ENCODE measurements around the gene LCMT1. TPM values are rescaled to one million over a fixed set of nuclear protein-coding genes. Genes with fewer than 3 reads are reported as not detected.

LCMT1 gene
- total RNA-seq, 1 experiment from 2014 or later: 44.2 TPM

DNA sequence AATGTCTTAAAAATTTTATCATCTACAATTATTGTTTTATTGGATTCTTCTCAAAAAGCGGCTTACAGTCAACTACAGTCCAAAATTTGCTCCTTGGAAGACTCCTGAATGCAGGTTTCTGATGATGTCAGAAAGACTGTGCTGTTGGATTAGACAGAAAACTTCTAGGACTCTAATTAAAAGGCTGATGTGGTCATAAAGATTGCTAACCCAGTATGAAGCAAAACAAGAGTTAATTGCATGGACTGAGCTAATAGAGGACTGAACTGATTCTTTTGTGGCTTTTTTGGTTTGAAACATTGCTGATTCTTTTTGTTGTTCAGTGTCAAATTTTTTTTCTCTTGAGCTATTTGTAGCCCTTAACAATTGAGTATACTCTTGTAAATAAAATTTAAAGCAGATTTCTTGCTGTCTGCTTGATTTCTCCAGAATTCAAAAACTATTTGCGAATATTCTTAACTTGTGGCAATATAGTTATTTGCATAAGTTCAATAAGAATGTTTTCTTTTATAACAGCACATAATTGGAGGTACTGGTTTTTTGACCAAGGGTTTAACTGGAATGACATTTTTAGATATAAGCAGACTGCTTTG lies 33.1 kb upstream of the LCMT1 start:
- Histone ChIP-seq H3K4me3 (ENCODE audit: low read depth in 2 of 2, low read length in 2 of 2) (no peak overlapping the region), H3K4me1 (ENCODE audit: control insufficient read depth, insufficient read depth, low read length) (no peaks in the 10 kb centered on the region), H3K27ac (ENCODE audit: low read length) (no peak overlapping the region), H3K27me3 (ENCODE audit: control insufficient read depth, insufficient read depth, low read length) (no peaks in the 10 kb centered on the region), H3K36me3 (ENCODE audit: control insufficient read depth, insufficient read depth, low read length) (no peaks in the 10 kb centered on the region), H3K9me3 (ENCODE audit: control insufficient read depth, insufficient read depth, low read depth, low read length) (no peaks in the 10 kb centered on the region)
- CTCF ChIA-PET: no interaction called here
- TF ChIP-seq, protein P1, sequence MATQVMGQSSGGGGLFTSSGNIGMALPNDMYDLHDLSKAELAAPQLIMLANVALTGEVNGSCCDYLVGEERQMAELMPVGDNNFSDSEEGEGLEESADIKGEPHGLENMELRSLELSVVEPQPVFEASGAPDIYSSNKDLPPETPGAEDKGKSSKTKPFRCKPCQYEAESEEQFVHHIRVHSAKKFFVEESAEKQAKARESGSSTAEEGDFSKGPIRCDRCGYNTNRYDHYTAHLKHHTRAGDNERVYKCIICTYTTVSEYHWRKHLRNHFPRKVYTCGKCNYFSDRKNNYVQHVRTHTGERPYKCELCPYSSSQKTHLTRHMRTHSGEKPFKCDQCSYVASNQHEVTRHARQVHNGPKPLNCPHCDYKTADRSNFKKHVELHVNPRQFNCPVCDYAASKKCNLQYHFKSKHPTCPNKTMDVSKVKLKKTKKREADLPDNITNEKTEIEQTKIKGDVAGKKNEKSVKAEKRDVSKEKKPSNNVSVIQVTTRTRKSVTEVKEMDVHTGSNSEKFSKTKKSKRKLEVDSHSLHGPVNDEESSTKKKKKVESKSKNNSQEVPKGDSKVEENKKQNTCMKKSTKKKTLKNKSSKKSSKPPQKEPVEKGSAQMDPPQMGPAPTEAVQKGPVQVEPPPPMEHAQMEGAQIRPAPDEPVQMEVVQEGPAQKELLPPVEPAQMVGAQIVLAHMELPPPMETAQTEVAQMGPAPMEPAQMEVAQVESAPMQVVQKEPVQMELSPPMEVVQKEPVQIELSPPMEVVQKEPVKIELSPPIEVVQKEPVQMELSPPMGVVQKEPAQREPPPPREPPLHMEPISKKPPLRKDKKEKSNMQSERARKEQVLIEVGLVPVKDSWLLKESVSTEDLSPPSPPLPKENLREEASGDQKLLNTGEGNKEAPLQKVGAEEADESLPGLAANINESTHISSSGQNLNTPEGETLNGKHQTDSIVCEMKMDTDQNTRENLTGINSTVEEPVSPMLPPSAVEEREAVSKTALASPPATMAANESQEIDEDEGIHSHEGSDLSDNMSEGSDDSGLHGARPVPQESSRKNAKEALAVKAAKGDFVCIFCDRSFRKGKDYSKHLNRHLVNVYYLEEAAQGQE (IDR thresholded peaks at IDR 0.05; ENCODE audit: insufficient read depth in 1 of 2, low read depth in 2 of 2, low read length in 1 of 2): no peak
- TF ChIP-seq TCF7L2 (IDR thresholded peaks at IDR 0.05; ENCODE audit: low read depth, low read length): no peak
- TF ChIP-seq, protein P2, sequence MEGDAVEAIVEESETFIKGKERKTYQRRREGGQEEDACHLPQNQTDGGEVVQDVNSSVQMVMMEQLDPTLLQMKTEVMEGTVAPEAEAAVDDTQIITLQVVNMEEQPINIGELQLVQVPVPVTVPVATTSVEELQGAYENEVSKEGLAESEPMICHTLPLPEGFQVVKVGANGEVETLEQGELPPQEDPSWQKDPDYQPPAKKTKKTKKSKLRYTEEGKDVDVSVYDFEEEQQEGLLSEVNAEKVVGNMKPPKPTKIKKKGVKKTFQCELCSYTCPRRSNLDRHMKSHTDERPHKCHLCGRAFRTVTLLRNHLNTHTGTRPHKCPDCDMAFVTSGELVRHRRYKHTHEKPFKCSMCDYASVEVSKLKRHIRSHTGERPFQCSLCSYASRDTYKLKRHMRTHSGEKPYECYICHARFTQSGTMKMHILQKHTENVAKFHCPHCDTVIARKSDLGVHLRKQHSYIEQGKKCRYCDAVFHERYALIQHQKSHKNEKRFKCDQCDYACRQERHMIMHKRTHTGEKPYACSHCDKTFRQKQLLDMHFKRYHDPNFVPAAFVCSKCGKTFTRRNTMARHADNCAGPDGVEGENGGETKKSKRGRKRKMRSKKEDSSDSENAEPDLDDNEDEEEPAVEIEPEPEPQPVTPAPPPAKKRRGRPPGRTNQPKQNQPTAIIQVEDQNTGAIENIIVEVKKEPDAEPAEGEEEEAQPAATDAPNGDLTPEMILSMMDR (IDR thresholded peaks at IDR 0.05): no peak
- TF ChIP-seq SIN3A (IDR thresholded peaks at IDR 0.05; ENCODE audit: borderline replicate concordance, insufficient read depth, low read depth, low read length): no peak
- no peak for TF ChIP-seq POLR2AphosphoS5 (IDR thresholded peaks at IDR 0.05; ENCODE audit: low read depth, low read length)
- no TSS peak for BruUV-seq (replicated peaks)
- DNase-seq (ENCODE audit: low read depth, low spot score): no peak
- no peak for ATAC-seq
- intact Hi-C loops (cut with micrococcal nuclease; ENCODE audit: unreplicated experiment): no loop called here
- POLR2A ChIA-PET: no interaction called here
- in situ Hi-C loops (cut with HindIII; ENCODE audit: low pct_unique_long_range_greater_than_20kb, low sequenced_read_pairs): no loop called here

DNA sequence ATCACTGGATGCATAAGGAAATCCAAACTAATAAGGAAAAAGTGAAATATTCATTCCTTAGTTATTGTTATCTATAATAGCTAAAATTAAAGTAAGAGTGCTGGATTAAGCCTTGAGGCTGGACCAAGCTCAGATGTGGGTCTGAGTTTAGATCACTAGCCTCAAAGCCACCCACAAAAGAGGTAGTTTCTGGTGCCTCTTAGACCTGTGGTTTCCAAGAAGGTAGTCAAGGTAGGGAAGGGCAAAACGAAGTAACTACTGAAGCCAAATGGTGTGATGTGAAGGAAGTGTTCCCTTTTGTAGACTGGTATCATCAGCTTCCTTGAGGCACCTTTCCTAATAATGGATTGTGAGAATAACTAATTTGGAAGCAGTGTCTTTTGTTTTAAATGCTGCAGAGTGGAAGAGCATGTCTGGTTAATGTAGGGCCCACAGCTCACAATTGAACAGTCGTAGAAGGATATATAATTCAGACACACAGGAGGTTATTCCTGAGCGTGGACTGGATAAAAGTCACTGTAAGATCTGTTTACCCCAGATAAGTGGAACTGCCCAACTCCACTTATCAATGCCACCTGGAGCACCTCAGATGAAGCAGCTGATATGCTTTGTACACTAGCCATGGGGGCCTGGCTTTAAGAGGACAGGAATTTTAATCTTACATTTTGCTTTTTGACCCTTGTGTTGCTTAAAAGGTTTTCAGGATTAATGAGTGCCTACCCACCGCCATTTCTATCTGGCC lies 31.7 kb upstream of the LCMT1 start:
- no peak overlapping the region for H3K4me3 ChIP-seq (ENCODE audit: low read depth in 2 of 2, low read length in 2 of 2)
- in situ Hi-C loops (cut with HindIII; ENCODE audit: low pct_unique_long_range_greater_than_20kb, low sequenced_read_pairs): no loop called here
- DNase-seq (ENCODE audit: low read depth, low spot score) (no peak), ATAC-seq (no peak)
- ChIA-PET CTCF (no interaction called here), POLR2A (no interaction called here)
- no peaks in the 10 kb centered on the region for H3K4me1 ChIP-seq (ENCODE audit: control insufficient read depth, insufficient read depth, low read length)
- no peaks in the 10 kb centered on the region for H3K9me3 ChIP-seq (ENCODE audit: control insufficient read depth, insufficient read depth, low read depth, low read length)
- TF ChIP-seq, protein P1 (IDR thresholded peaks at IDR 0.05; ENCODE audit: insufficient read depth in 1 of 2, low read depth in 2 of 2, low read length in 1 of 2): no peak
- no peak for TF ChIP-seq TCF7L2 (IDR thresholded peaks at IDR 0.05; ENCODE audit: low read depth, low read length)
- no peak for TF ChIP-seq POLR2AphosphoS5 (IDR thresholded peaks at IDR 0.05; ENCODE audit: low read depth, low read length)
- TF ChIP-seq, protein P2 (IDR thresholded peaks at IDR 0.05): no peak
- TF ChIP-seq SIN3A (IDR thresholded peaks at IDR 0.05; ENCODE audit: borderline replicate concordance, insufficient read depth, low read depth, low read length): no peak
- BruUV-seq (replicated peaks): no TSS peak
- no peaks in the 10 kb centered on the region for H3K36me3 ChIP-seq (ENCODE audit: control insufficient read depth, insufficient read depth, low read length)
- H3K27me3 ChIP-seq (ENCODE audit: control insufficient read depth, insufficient read depth, low read length): no peaks in the 10 kb centered on the region
- no peak overlapping the region for H3K27ac ChIP-seq (ENCODE audit: low read length)
- intact Hi-C loops (cut with micrococcal nuclease; ENCODE audit: unreplicated experiment): no loop called here
